H9 (cell line): Measurements from ENCODE around the gene RBFOX1. TPM values are rescaled to one million over a fixed set of nuclear protein-coding genes. Genes with fewer than 3 reads are reported as not detected.

Experiments used
- DNase-seq: peaks from one replicate; pipeline ENCODE4 v3.0.0-alpha.2; 2017
- H2AFZ ChIP-seq: one replicate; pipeline ENCODE4 v1.6.1; 2013; ENCODE audit warnings: mild to moderate bottlenecking, low read length, control low read depth, moderate library complexity
- H2AK5ac ChIP-seq: 2 replicates; pipeline ENCODE4 v1.6.1; 2013; ENCODE audit warnings: low read length, control low read depth, mixed read lengths; ENCODE audit not compliant: insufficient read length
- H2BK120ac ChIP-seq: one replicate; pipeline ENCODE4 v1.6.1; 2013; ENCODE audit warnings: low read depth, mild to moderate bottlenecking, low read length, control low read depth, inconsistent platforms; ENCODE audit not compliant: poor library complexity, severe bottlenecking
- H2BK12ac ChIP-seq: 2 replicates; pipeline ENCODE4 v1.6.1; 2013; ENCODE audit warnings: low read length, control low read depth, mixed read lengths, low read depth; ENCODE audit not compliant: insufficient read length
- H2BK15ac ChIP-seq: 2 replicates; pipeline ENCODE4 v1.6.1; 2013; ENCODE audit warnings: low read depth, low read length, control low read depth
- H2BK20ac ChIP-seq: one replicate; pipeline ENCODE4 v1.6.1; 2013; ENCODE audit warnings: low read depth, mild to moderate bottlenecking, low read length, control low read depth, inconsistent platforms; ENCODE audit not compliant: poor library complexity, severe bottlenecking
- H2BK5ac ChIP-seq: 2 replicates; pipeline ENCODE4 v1.6.1; 2013; ENCODE audit warnings: low read length, control low read depth, mixed read lengths; ENCODE audit not compliant: insufficient read length
- H3K14ac ChIP-seq: 2 replicates; pipeline ENCODE4 v1.6.1; 2013; ENCODE audit warnings: low read length, control low read depth; ENCODE audit not compliant: insufficient read depth
- H3K18ac ChIP-seq: 2 replicates; pipeline ENCODE4 v1.6.1; 2013; ENCODE audit warnings: low read depth, mild to moderate bottlenecking, mixed read lengths, low read length, control low read depth; ENCODE audit not compliant: insufficient read length
- H3K23ac ChIP-seq: 2 replicates; pipeline ENCODE4 v1.6.1; 2013; ENCODE audit warnings: low read length, control low read depth, mixed read lengths, low read depth; ENCODE audit not compliant: insufficient read length
- H3K23me2 ChIP-seq: 2 replicates; pipeline ENCODE4 v1.6.1; 2013; ENCODE audit warnings: low read depth, mild to moderate bottlenecking, mixed read lengths, low read length, control low read depth; ENCODE audit not compliant: insufficient read length, poor library complexity, severe bottlenecking
- H3K27ac ChIP-seq: 2 replicates; pipeline ENCODE4 v1.5.1; 2013; ENCODE audit warnings: low read length, control low read depth, mixed read lengths, low read depth; ENCODE audit not compliant: insufficient read length
- H3K27me3 ChIP-seq: 2 replicates; pipeline ENCODE4 v1.6.1; 2013; ENCODE audit warnings: low read length, control low read depth, inconsistent platforms; ENCODE audit not compliant: insufficient read depth
- H3K4ac ChIP-seq: 2 replicates; pipeline ENCODE4 v1.6.1; 2013; ENCODE audit warnings: low read depth, mild to moderate bottlenecking, control low read depth, inconsistent platforms, low read length, moderate library complexity
- H3K4me1 ChIP-seq: 2 replicates; pipeline ENCODE4 v1.6.1; 2013; ENCODE audit warnings: low read length, control low read depth, inconsistent platforms; ENCODE audit not compliant: insufficient read depth
- H3K4me2 ChIP-seq: 2 replicates; pipeline ENCODE4 v1.6.1; 2013; ENCODE audit warnings: low read length, control low read depth, mixed read lengths; ENCODE audit not compliant: insufficient read length, insufficient read depth
- H3K56ac ChIP-seq: 2 replicates; pipeline ENCODE4 v1.6.1; 2013; ENCODE audit warnings: low read depth, mild to moderate bottlenecking, mixed read lengths, low read length, control low read depth; ENCODE audit not compliant: insufficient read length
- H3K79me1 ChIP-seq: 2 replicates; pipeline ENCODE4 v1.6.1; 2013; ENCODE audit warnings: low read depth, mild to moderate bottlenecking, moderate library complexity, low read length, control low read depth, inconsistent platforms; ENCODE audit not compliant: insufficient read depth, poor library complexity, severe bottlenecking
- H3K79me2 ChIP-seq: 2 replicates; pipeline ENCODE4 v1.6.1; 2013; ENCODE audit warnings: low read length, control low read depth, inconsistent platforms; ENCODE audit not compliant: insufficient read depth
- H3K9ac ChIP-seq: 2 replicates; pipeline ENCODE4 v1.6.1; 2013; ENCODE audit warnings: low read length, control low read depth, mixed read lengths; ENCODE audit not compliant: insufficient read length; ENCODE audit errors: extremely low read depth
- H3K9me3 ChIP-seq: one replicate; pipeline ENCODE4 v1.6.1; 2013; ENCODE audit warnings: low read depth, low read length, inconsistent platforms; ENCODE audit not compliant: control insufficient read depth
- H3T11ph ChIP-seq: one replicate; pipeline ENCODE4 v1.6.1; 2013; ENCODE audit warnings: mild to moderate bottlenecking, low read length, control low read depth, inconsistent platforms
- H4K20me1 ChIP-seq: one replicate; pipeline ENCODE4 v1.6.1; 2013; ENCODE audit not compliant: control insufficient read depth, insufficient read length, insufficient read depth
- H4K5ac ChIP-seq: 2 replicates; pipeline ENCODE4 v1.6.1; 2013; ENCODE audit warnings: low read depth, mild to moderate bottlenecking, mixed read lengths, low read length, control low read depth; ENCODE audit not compliant: insufficient read length
- H4K8ac ChIP-seq: replicated peaks from 2 replicates; pipeline ENCODE4 v1.6.1; 2013; ENCODE audit warnings: low read length, control low read depth, mixed read lengths, low read depth; ENCODE audit not compliant: insufficient read length
- H4K91ac ChIP-seq: 2 replicates; pipeline ENCODE4 v1.6.1; 2013; ENCODE audit warnings: low read depth, mild to moderate bottlenecking, moderate library complexity, mixed read lengths, low read length, control low read depth; ENCODE audit not compliant: insufficient read length
- H3K27ac Mint-ChIP-seq, 3 experiments: 2 replicates in 2 of 3; 3 replicates in 1 of 3; pipeline ENCODE4 v1.8.0; 2020 to 2021; ENCODE audit warnings: mixed read lengths in 3 of 3, mild to moderate bottlenecking in 1 of 3, moderate library complexity in 1 of 3
- H3K27me3 Mint-ChIP-seq: 2 replicates; pipeline ENCODE4 v1.8.0; 2021; ENCODE audit warnings: low read depth, mild to moderate bottlenecking, moderate library complexity, mixed read lengths
- H3K36me3 Mint-ChIP-seq, 3 experiments: 2 replicates in 2 of 3; 3 replicates in 1 of 3; pipeline ENCODE4 v1.8.0; 2020 to 2021; ENCODE audit warnings: low read depth in 3 of 3, mixed read lengths in 3 of 3; ENCODE audit not compliant: insufficient read depth in 1 of 3
- H3K4me1 Mint-ChIP-seq, 2 experiments: 2 replicates each; pipeline ENCODE4 v1.8.0; 2020; ENCODE audit warnings: mixed read lengths in 2 of 2
- H3K4me3 Mint-ChIP-seq, 2 experiments: 2 replicates in 1 of 2; 3 replicates in 1 of 2; pipeline ENCODE4 v1.8.0; 2020 to 2021; ENCODE audit warnings: mild to moderate bottlenecking in 2 of 2, mixed read lengths in 2 of 2, moderate library complexity in 1 of 2
- H3K9me3 Mint-ChIP-seq, 2 experiments: 2 replicates in 1 of 2; 3 replicates in 1 of 2; pipeline ENCODE4 v1.8.0; 2020; ENCODE audit warnings: mild to moderate bottlenecking in 2 of 2, mixed read lengths in 2 of 2, moderate library complexity in 1 of 2
- CTCF ChIP-seq: fragments of 200-600 bp; sonication (generic); conservative IDR thresholded peaks from 3 replicates; pipeline ENCODE4 v1.8.0; 2021; ENCODE audit warnings: antibody characterized with exemption, mild to moderate bottlenecking
- WGBS: extraction: QIAGEN DNeasy Blood & Tissue Kit; methylation state at CpG from one replicate; pipeline ENCODE4 v1.1.7; 2013; ENCODE audit warnings: missing lambda C conversion rate, low lambda C conversion rate, mixed read lengths; ENCODE audit not compliant: insufficient read length; ENCODE audit errors: extremely low coverage; 5-methylcytosine and 5-hydroxymethylcytosine counted together
- total RNA-seq: library from RNA; stranded (reverse); gene quantifications from 2 replicates; pipeline ENCODE4 v1.2.1, GENCODE V29; 2021

Gene RBFOX1
- total RNA-seq, 1 experiment from 2014 or later = 2.0 TPM

- no peak overlapping the region for H3K27ac ChIP-seq
- Mint-ChIP-seq H3K4me1 (peaks cover 14% of the 10 kb centered on the region in 2 experiments; a peak in 3 of 4 replicates), H3K27me3 (no peaks in the 10 kb centered on the region), H3K27ac (no peak overlapping the region; a peak in 1 of 7 replicates), H3K36me3 (no peaks in the 10 kb centered on the region), H3K9me3 (no peaks in the 10 kb centered on the region), H3K4me3 (no peak overlapping the region)
- no CpG with 5 or more reads among the region's 4 CpGs for WGBS
- H2BK20ac ChIP-seq = no peak overlapping the region
- H3K4me1 ChIP-seq = no peaks in the 10 kb centered on the region; the same call in 1 of the 2 replicates
- TF ChIP-seq CTCF = no peak
- no peak overlapping the region for H2AFZ ChIP-seq
- no peak overlapping the region for H3K18ac ChIP-seq
- H4K91ac ChIP-seq = no peak overlapping the region
- H2AK5ac ChIP-seq = no peak overlapping the region
- no peak overlapping the region for H2BK12ac ChIP-seq
- no peak overlapping the region for H3K56ac ChIP-seq
- H2BK120ac ChIP-seq = no peak overlapping the region
- no peak overlapping the region for H3K23ac ChIP-seq
- H4K20me1 ChIP-seq = no peaks in the 10 kb centered on the region
- H4K8ac ChIP-seq = no peak overlapping the region
- H3K4me2 ChIP-seq = no peak overlapping the region
- H3K9ac ChIP-seq = no peak overlapping the region
- H3K79me1 ChIP-seq = no peaks in the 10 kb centered on the region
- H2BK5ac ChIP-seq = no peak overlapping the region
- no peaks in the 10 kb centered on the region for H3K23me2 ChIP-seq
- H2BK15ac ChIP-seq = no peak overlapping the region
- no peak overlapping the region for H3T11ph ChIP-seq
- no peak overlapping the region for H4K5ac ChIP-seq
- no peaks in the 10 kb centered on the region for H3K27me3 ChIP-seq
- H3K79me2 ChIP-seq = no peaks in the 10 kb centered on the region
- no peaks in the 10 kb centered on the region for H3K9me3 ChIP-seq
- no peak overlapping the region for H3K4ac ChIP-seq
- no peak for DNase-seq
- no peak overlapping the region for H3K14ac ChIP-seq
Measured at GRCh38 chr16:7675628-7676027, 343.0 kb downstream of the RBFOX1 start.
